Regular cardiac myocyte (primary cell): ENCODE data around the gene BSG. TPM values are rescaled to one million over a fixed set of nuclear protein-coding genes. Genes with fewer than 3 reads are reported as not detected.

Experiments used
- total RNA-seq: library from RNA; depleted of rRNA; stranded (reverse); fragments of >200 nt; gene quantifications from 2 replicates; pipeline ENCODE4 v1.2.3, GENCODE V29; 2014

The BSG gene
- 181 and 379 TPM in 2 replicates for total RNA-seq

GRCh38 chr19:572140-572742 lies at the start of gene BSG:
BSG (plus strand) TSS chr19:572596; CDS start chr19:572635, 39 bp downstream.

GRCh38 chr19:531753-532560 lies 40.4 kb upstream of the BSG start, which contains the start of gene CDC34:
CDC34 (plus strand) TSS chr19:531760; CDS start chr19:531932, 172 bp downstream.

GRCh38 chr19:543910-544608 lies 28.3 kb upstream of the BSG start, which contains the start of gene GZMM:
GZMM (plus strand) TSS chr19:544053; CDS start chr19:544072, 19 bp downstream.

DNA sequence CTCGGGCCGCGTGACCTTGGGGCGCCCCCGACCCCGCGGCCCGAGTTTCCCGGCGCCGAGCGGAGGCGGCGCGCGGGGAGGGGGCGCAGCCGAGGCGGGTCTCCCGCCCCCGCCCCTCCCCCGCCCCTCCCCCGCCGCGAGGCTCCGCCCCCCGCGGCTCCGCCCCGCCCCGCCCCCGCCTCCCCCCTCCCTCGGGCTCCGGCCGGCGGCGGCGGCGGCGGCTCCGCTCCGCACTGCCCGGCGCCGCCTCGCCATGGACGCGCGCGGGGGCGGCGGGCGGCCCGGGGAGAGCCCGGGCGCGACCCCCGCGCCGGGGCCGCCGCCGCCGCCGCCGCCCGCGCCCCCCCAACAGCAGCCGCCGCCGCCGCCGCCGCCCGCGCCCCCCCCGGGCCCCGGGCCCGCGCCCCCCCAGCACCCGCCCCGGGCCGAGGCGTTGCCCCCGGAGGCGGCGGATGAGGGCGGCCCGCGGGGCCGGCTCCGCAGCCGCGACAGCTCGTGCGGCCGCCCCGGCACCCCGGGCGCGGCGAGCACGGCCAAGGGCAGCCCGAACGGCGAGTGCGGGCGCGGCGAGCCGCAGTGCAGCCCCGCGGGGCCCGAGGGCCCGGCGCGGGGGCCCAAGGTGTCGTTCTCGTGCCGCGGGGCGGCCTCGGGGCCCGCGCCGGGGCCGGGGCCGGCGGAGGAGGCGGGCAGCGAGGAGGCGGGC lies 17.4 kb downstream of the BSG start, which contains the start of gene HCN2:
TSS of gene HCN2 (plus strand) at position 189 of the 703 bp plus-strand sequence. CDS start at position 254, 65 bp downstream.

Other genes with a start within 250 kb of the BSG start
- gene MIER2, start 227.8 kb upstream of the BSG start, total RNA-seq, result 10.1 and 16.5 TPM in 2 replicates
- gene C2CD4C, start 163.4 kb upstream of the BSG start, total RNA-seq, result under 0.01 TPM in 2 replicates
- 1.4 TPM in 1 of 2 replicates, not detected in the other for gene SHC2, start 111.6 kb upstream of the BSG start, total RNA-seq
- under 0.01 TPM in 1 of 2 replicates, not detected in the other for gene MADCAM1, start 76.1 kb upstream of the BSG start, total RNA-seq
- 29.3 and 31.3 TPM in 2 replicates for gene TPGS1, start 65.1 kb upstream of the BSG start, total RNA-seq
- gene CDC34, start 40.8 kb upstream of the BSG start, total RNA-seq, result 51.3 and 78.8 TPM in 2 replicates
- 0.28 TPM in 1 of 2 replicates, not detected in the other for gene GZMM, start 28.5 kb upstream of the BSG start, total RNA-seq
- 1.1 and 1.2 TPM in 2 replicates for gene HCN2, start 17.3 kb downstream of the BSG start, total RNA-seq
- 23.7 and 32.0 TPM in 2 replicates for gene POLRMT, start 60.9 kb downstream of the BSG start, total RNA-seq
- not detected in 2 replicates for gene FGF22, start 67.3 kb downstream of the BSG start, total RNA-seq
- 22.0 and 32.0 TPM in 2 replicates for gene RNF126, start 90.6 kb downstream of the BSG start, total RNA-seq
- gene FSTL3, start 103.8 kb downstream of the BSG start, total RNA-seq, result 52.0 and 68.5 TPM in 2 replicates
- gene PRSS57, start 122.9 kb downstream of the BSG start, total RNA-seq, result not detected in 2 replicates
- gene PALM, start 136.3 kb downstream of the BSG start, total RNA-seq, result 3.8 and 13.8 TPM in 2 replicates
- gene MISP, start 178.5 kb downstream of the BSG start, total RNA-seq, result 0.19 and 0.85 TPM in 2 replicates
- gene PTBP1, start 224.9 kb downstream of the BSG start, total RNA-seq, result 56.9 and 163 TPM in 2 replicates
- gene PLPPR3, start 249.4 kb downstream of the BSG start, total RNA-seq, result 0.56 TPM in 1 of 2 replicates, not detected in the other